ENCODE results near the gene C11orf42.
A peak's percentile ranks its signal among the peaks of the same experiment; 100 is the strongest.

The C11orf42 gene

GRCh38 chr11:6228520-6228919, 23.2 kb downstream of the C11orf42 start:
- DNase-seq (ENCODE audit: low read depth): no peak
- TF ChIP-seq, protein P1, sequence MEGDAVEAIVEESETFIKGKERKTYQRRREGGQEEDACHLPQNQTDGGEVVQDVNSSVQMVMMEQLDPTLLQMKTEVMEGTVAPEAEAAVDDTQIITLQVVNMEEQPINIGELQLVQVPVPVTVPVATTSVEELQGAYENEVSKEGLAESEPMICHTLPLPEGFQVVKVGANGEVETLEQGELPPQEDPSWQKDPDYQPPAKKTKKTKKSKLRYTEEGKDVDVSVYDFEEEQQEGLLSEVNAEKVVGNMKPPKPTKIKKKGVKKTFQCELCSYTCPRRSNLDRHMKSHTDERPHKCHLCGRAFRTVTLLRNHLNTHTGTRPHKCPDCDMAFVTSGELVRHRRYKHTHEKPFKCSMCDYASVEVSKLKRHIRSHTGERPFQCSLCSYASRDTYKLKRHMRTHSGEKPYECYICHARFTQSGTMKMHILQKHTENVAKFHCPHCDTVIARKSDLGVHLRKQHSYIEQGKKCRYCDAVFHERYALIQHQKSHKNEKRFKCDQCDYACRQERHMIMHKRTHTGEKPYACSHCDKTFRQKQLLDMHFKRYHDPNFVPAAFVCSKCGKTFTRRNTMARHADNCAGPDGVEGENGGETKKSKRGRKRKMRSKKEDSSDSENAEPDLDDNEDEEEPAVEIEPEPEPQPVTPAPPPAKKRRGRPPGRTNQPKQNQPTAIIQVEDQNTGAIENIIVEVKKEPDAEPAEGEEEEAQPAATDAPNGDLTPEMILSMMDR (IDR thresholded peaks at IDR 0.05; ENCODE audit: low read length, missing control alignments): no peak
- no peak overlapping the region for H3K4me3 ChIP-seq (replicated peaks; ENCODE audit: low read depth, low read length)

DNA sequence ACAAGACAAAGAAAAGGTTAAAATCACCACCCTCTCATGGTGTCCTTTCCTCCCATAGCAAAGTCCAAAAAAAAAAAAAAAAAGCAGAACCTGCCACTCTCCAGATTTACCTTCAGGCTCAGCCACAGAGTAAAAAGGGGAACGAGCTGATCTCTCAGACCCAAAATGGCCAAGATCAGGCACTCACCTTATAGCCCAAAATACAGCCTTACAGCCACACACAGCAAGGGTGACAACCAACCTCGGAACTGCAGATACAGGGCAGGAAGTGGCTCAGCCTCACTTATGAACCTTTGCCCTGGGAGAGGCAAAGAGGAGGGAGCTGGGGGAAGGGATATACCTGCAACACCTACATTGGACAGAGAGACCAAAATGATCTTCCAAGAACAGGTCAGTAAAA, 24.6 kb downstream of the C11orf42 start:
- TF ChIP-seq, protein P1 (IDR thresholded peaks at IDR 0.05; ENCODE audit: low read length, missing control alignments): no peak

DNA sequence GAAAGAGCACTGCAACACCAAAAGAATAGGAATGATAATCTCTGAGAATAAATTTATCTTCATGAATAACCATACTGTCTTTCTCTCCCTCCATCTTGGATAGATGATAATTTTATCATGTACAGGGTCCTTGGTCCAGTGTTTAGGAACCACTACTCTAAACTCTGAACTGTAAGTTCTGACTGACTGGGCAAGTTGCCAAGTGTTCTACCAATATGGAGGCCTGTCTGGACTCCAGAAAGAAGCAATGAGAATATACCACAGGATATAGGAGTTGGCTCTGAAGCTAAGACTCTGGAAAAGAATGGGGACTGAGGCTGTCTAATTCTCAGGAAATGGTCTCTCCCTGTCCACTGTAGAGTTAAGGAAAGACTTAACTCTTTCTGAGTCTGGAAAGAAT, 27.5 kb downstream of the C11orf42 start:
- DNase-seq (ENCODE audit: low read depth): no peak
- TF ChIP-seq, protein P1 (IDR thresholded peaks at IDR 0.05; ENCODE audit: low read length, missing control alignments): no peak

More for the DNA sequence above, 24.6 kb downstream of the C11orf42 start:
- DNase-seq (ENCODE audit: low read depth): no peak
- H3K4me3 ChIP-seq (replicated peaks; ENCODE audit: low read depth, low read length): no peak overlapping the region

DNA sequence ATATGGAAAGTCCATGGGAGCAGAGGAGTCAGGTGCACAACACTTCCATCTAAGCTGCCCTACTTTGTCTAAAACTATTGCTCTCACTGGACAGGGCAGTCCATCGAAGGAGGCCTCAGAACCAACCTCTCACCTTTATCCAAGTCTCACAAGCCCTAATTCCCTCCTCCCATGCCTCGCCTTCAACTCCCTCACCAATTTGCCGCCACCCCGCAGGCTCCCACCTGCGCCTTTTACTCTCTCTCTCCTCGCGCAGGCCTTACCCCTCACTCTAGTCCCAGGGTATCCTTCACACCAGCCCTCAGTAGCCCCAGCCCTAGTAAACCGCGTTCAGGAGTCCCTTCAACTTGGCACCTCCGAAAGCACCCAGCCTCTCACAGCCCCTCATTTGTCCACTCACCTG, 28.6 kb downstream of the C11orf42 start:
- DNase-seq (ENCODE audit: low read depth): no peak
- TF ChIP-seq, protein P1 (IDR thresholded peaks at IDR 0.05; ENCODE audit: low read length, missing control alignments): no peak
- H3K4me3 ChIP-seq (replicated peaks; ENCODE audit: low read depth, low read length): peak overlapping the region; percentile 97

More for the DNA sequence above, 27.5 kb downstream of the C11orf42 start:
- no peak overlapping the region for H3K4me3 ChIP-seq (replicated peaks; ENCODE audit: low read depth, low read length)

GRCh38 chr11:6234387-6235107, 29.2 kb downstream of the C11orf42 start, which contains the start of gene FHIP1B:
Gene FHIP1B, minus strand, starts transcription at chr11:6234636. Its CDS starts 10,120 bp downstream, at chr11:6224516.
- H3K4me3 ChIP-seq (replicated peaks; ENCODE audit: low read depth, low read length): peak within 1 kb of the TSS; percentile 97
- TF ChIP-seq, protein P1 (IDR thresholded peaks at IDR 0.05; ENCODE audit: low read length, missing control alignments): no peak
- peak; percentile 100 for DNase-seq (ENCODE audit: low read depth)

DNA sequence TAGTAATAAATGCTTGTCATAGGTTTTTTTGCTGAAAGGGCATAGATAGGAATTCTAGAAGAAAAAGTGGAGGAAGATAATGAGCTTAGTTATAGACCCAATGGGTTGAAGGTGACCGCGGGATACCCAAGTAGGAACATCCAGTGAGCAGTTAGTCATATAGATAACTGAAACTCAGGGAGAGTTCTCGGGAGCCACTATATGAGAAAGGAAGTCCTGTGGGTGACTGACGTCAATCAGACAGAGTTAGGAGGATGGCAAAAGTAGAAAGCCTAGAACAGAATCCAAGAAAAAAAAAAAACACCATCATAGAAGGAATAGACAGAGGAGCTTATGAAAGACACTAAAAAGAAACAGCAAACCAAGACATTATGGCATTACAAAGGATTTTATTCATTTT, 31.9 kb downstream of the C11orf42 start:
- TF ChIP-seq, protein P1 (IDR thresholded peaks at IDR 0.05; ENCODE audit: low read length, missing control alignments): no peak
- H3K4me3 ChIP-seq (replicated peaks; ENCODE audit: low read depth, low read length): no peak overlapping the region
- no peak for DNase-seq (ENCODE audit: low read depth)
